ENCODE results near the gene EEFSEC. TPM values are rescaled to one million over a fixed set of nuclear protein-coding genes. Genes with fewer than 3 reads are reported as not detected.
A peak's percentile ranks its signal among the peaks of the same experiment; 100 is the strongest.

The EEFSEC gene
- total RNA-seq: 11.7 TPM

- peak; percentile 68 for DNase-seq (ENCODE audit: low spot score)
These were observed at the start of gene EEFSEC for GRCh38 chr3:128153156-128154041. Gene EEFSEC (plus strand): TSS chr3:128153481. CDS start chr3:128153508, 27 bp downstream.

DNA sequence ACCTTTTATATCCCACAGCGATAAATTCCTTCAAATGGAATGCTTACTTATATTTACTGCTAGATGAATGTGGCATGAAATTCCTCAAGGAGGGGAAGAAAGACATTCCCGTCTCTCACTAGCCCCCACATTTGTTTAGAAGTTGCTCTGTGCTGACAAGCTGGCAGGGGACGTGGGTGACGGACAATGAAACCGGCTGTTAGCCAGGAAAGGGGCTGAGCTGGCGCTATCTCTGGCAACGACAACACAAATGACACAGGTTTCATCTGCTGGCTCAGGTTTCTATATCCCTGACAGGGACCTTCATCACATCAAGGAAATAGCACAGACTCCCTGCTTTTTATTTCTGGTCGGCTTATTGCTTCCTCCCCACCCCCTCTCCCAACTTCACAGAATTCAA, 45.4 kb upstream of the EEFSEC start:
- no peak for DNase-seq (ENCODE audit: low spot score)

- DNase-seq (ENCODE audit: low spot score): no peak
These were observed 42.1 kb upstream of the EEFSEC start for GRCh38 chr3:128111147-128111546.

- DNase-seq (ENCODE audit: low spot score): no peak
These were observed 40.8 kb upstream of the EEFSEC start for GRCh38 chr3:128112357-128112968.

DNA sequence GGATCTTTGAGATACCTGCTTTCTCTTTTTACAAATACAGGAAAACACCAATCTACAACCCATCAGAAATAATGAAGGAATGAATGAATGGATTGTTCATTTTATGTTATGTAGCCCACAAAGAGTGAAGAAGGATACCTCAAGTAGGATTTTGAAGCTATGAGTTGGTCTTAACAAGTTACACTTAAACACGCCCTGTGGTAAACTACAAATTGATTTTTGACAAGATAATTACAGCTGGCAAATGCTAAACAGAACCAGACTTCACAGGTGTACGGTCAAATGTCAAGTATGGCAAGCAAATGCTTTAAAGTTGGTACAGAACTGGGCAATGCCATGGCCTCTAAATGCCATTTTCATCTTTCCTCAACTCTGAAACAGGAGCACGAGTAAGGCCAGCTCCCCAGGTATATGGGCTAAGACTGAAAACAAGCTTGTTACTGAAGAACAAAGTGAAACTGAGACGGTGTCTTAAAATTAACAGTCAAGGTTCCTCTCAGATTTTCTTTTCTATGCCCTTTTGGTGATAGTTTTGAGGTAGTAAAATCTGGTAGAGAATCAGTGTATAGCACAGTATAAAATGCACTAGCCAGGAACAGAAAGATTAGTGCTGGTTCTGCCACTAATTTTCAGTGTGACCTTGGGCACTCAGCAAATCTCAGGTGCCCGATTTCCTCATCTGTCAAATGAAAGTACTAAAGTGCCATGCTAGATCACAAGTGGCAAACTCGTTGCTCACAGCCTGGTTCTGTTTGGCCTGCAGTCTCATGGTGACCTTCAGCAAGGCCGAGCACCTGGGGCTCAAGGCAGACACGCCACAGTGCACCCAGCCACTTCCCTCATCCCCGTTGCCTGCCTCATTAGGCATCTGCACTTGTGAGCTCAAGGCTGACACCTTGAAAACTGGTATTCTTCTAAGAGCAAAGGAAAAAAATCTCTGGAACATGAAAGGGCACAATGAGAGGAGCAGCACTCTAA, 39.2 kb upstream of the EEFSEC start:
- DNase-seq (ENCODE audit: low spot score): no peak

GRCh38 chr3:128122013-128122412, 31.3 kb upstream of the EEFSEC start:
- no peak for DNase-seq (ENCODE audit: low spot score)

GRCh38 chr3:128123156-128123537, 30.1 kb upstream of the EEFSEC start:
- DNase-seq (ENCODE audit: low spot score): no peak

DNA sequence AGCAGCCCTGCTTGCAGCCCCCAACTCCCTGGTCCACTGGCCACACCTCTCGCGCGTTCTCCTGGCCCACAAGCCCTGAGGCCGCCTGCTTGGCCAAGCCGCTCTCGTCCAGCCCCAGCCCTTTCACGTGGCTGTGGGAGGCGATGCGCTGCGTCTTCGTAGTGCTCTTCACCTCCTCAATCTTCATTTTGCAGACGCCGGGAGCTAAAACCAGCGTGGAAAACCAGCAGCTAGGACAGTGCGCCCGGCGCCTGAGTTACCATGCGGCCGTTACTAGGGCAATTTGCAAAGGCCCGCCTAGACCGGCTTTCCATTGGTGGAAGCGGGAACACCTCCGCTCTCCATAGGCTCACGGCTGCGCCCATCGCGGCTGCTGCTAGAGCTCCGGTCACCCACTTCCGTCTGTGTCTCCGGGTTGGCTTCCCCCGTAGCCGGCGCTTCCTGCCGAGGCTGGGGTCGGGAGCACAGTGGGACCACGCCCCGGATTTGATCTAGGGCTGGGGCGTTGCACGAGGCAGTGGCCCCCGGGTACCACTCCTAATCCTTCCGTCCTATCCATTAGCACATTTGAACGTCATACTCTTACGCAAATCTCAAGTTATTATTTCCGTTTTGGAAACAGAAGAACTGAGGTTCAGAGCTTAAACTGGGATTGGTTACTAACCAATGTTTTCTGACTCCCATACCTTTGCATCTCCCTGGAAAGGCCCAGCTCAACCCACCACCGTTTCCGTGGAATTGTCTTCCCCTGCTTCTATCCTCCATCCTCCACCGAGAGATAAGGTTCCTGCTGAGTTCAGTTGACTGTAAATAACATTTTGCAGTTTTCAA, 29.5 kb upstream of the EEFSEC start, which contains the start of gene RUVBL1:
Gene RUVBL1, minus strand, starts transcription at position 275 of the 831 bp plus-strand sequence. Its CDS starts 88 bp downstream, at position 187.
- peak; percentile 97 for DNase-seq (ENCODE audit: low spot score)

GRCh38 chr3:128127236-128127635, 26.0 kb upstream of the EEFSEC start:
- no peak for DNase-seq (ENCODE audit: low spot score)

- no peak for DNase-seq (ENCODE audit: low spot score)
These were observed 25.0 kb upstream of the EEFSEC start for GRCh38 chr3:128128251-128128650.

DNA sequence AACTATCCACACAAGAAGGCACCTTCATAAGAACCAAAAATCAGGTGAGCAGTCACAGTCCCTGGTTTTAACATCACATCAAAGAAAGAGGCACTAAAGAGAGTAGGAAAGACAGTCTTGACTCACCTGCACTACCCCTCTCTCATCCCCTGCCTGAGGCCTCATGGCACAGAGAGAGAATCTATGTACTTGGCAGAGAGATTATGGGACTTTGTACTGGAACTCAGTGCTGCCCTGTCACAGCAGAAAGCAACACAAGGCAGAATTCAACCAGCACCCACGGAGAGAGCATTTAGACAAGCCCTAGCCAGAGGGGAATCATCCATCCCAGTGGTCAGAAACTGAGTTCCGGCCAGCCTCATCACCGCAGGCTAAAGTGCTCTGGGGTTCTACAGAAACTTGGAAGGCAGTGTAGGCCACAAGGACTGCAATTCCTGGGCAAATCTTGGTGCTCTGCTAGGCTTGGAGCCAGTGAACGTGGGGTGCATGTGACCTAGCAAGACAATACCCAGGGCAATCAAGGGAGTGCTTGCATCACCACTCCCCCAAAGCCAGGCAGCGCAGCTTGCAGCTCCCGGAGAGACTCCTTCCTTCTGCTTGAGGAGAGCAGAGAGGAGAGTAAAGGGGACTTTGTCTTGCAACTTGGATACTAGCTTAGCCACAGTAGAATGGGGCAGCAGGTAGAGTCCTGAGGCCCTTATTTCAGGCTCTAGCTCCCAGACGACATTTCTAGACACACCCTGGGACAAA, 21.2 kb upstream of the EEFSEC start:
- no peak for DNase-seq (ENCODE audit: low spot score)

GRCh38 chr3:128133273-128133883, 19.9 kb upstream of the EEFSEC start:
- peak; percentile 38 for DNase-seq (ENCODE audit: low spot score)

GRCh38 chr3:128143496-128143895, 9.8 kb upstream of the EEFSEC start:
- no peak for DNase-seq (ENCODE audit: low spot score)

GRCh38 chr3:128144512-128145187, 8.6 kb upstream of the EEFSEC start:
- DNase-seq (ENCODE audit: low spot score): no peak

- DNase-seq (ENCODE audit: low spot score): peak; percentile 12
These were observed 8.0 kb upstream of the EEFSEC start for GRCh38 chr3:128145279-128145678.

- DNase-seq (ENCODE audit: low spot score): no peak
These were observed 7.1 kb upstream of the EEFSEC start for GRCh38 chr3:128146201-128146600.

DNA sequence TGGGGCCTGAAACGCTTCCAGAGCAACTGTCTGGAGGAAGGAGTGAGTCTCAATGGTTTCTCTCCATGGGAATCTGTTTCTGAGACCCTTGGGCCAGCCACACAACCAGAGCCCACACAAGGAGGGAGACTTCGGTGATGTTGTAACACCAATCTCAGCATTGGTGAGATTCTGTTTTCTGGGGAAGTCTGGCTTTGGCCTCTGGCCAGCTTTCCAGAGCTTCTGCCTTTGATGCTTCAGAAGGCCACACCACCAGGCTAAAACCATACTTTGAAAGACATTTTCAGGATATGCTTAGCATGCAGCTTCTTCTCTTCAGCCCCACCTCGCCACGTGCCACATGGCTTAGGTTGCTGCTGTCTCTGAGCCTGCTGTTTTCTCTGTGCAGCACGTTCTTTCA, 3.6 kb upstream of the EEFSEC start:
- DNase-seq (ENCODE audit: low spot score): no peak

DNA sequence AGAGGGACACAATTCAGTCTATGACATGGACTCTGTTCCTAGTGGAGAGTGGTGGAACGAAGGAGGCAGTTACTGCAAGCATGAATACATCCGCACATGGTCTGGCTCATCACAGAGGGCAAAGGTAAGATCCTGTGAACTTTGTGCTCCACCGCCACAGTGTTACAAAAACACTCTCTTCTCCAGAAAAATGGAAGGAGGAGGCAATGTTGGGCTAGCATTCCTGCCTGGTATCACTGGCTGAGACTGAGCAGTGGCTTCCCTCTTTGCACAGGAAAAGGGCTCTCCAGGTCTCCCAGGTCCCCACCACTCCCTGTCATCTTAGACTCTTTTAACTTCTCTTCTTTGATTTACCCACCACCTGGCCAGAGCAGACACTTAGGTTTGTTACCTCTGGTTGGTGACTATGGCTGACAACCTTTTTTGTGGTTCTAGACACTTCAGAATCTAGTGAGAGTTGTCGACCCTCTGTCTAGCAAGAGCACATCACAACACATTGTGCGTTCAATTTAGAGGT, 1.5 kb upstream of the EEFSEC start:
- no peak for DNase-seq (ENCODE audit: low spot score)

Data from mucosa of gallbladder (tissue), 1 donor.